Body of pancreas (tissue), 4 donors: ENCODE data around the gene NTN5. TPM values are rescaled to one million over a fixed set of nuclear protein-coding genes. Genes with fewer than 3 reads are reported as not detected.
"Not testable (repeated sequence)": the region's sequence is repeated elsewhere in the genome, so short reads cannot be mapped to it uniquely, and the experiment has no call there.

Experiments used
- ATAC-seq: fragments of 150-250 bp; one replicate; pipeline ENCODE4 v1.9.1; 2016
- DNase-seq, 4 donors: peaks; one replicate each; pipeline ENCODE4 v3.0.0-alpha.2; 2019
- H3K27ac ChIP-seq, 4 donors: fragments of 200-600 bp; sonication (generic); 1 replicate in 3 of 4; 2 replicates in 1 of 4; pipeline versions ENCODE4 v1.5.1 to v1.6.1; 2016 to 2019; ENCODE audit warnings: mild to moderate bottlenecking in 1 of 4, mixed read lengths in 1 of 4, moderate library complexity in 1 of 4
- H3K27me3 ChIP-seq, 2 donors: fragments of 200-600 bp; sonication (generic); one replicate each; pipeline ENCODE4 v1.6.0; 2016; ENCODE audit warnings: mild to moderate bottlenecking in 1 of 2
- H3K36me3 ChIP-seq, 2 donors: fragments of 200-600 bp; sonication (generic); replicated peaks in 1 of 2; 2 replicates each; pipeline ENCODE4 v1.5.1; 2016; ENCODE audit warnings: low read depth in 2 of 2; ENCODE audit not compliant: insufficient read depth in 1 of 2
- H3K4me1 ChIP-seq: fragments of 200-600 bp; sonication (generic); one replicate; pipeline ENCODE4 v1.6.0; 2016
- H3K4me3 ChIP-seq, 2 donors: fragments of 200-600 bp; sonication (generic); 1 replicate in 1 of 2; 2 replicates in 1 of 2; pipeline ENCODE4 v1.5.1; 2016 to 2019
- H3K9me3 ChIP-seq, 3 donors: fragments of 200-600 bp; sonication (generic); 1 replicate in 2 of 3; 2 replicates in 1 of 3; pipeline ENCODE4 v1.5.1; 2016
- CTCF ChIP-seq, 7 experiments: fragments of 450-650 bp in 4 of 7; fragments of 200-600 bp in 3 of 7; sonication (generic) in 3 of 7; IDR thresholded peaks; one replicate each; pipeline ENCODE4 v1.5.1; 2016 to 2019; ENCODE audit warnings: antibody characterized with exemption in 7 of 7
- POLR2A ChIP-seq, 3 donors: fragments of 450-650 bp; IDR thresholded peaks; one replicate each; pipeline ENCODE4 v1.6.1; 2016; ENCODE audit warnings: antibody characterized with exemption in 3 of 3, mild to moderate bottlenecking in 2 of 3
- WGBS, 2 donors: methylation state at CpG; one replicate each; pipeline ENCODE4 v1.1.5; 2017; 5-methylcytosine and 5-hydroxymethylcytosine counted together
- intact Hi-C: fragments of 100-400 bp; cut with DNase I; formaldehyde crosslinking; loops from one replicate; pipeline ENCODE4 v1.15.1; 2023
- total RNA-seq, 2 donors: library from RNA; depleted of rRNA; stranded (reverse); fragments of >200 nt; gene quantifications; one replicate each; pipeline ENCODE4 v1.1.0, GENCODE V29; 2016

The NTN5 gene
- total RNA-seq, 2 donors from 2014 or later: not detected

GRCh38 chr19:48633148-48634035 lies 39.4 kb downstream of the NTN5 start:
- H3K4me1 ChIP-seq: peaks cover 35% of the 10 kb centered on the region
- no peaks in the 10 kb centered on the region for H3K9me3 ChIP-seq
- H3K36me3 ChIP-seq: no peaks in the 10 kb centered on the region
- no peak for TF ChIP-seq POLR2A (IDR thresholded peaks at IDR 0.05)
- TF ChIP-seq CTCF (IDR thresholded peaks at IDR 0.05): no peak
- no peak overlapping the region for H3K4me3 ChIP-seq
- WGBS, 2 donors: 38 to 56% methylated on average over 12 to 22 of the region's 22 CpGs
- intact Hi-C loops: no loop called here
- DNase-seq: no peak
- ATAC-seq: no peak
- H3K27ac ChIP-seq: peak overlapping the region in 3 of 4 donors; percentile 95 to 98 (median 96)
- no peaks in the 10 kb centered on the region for H3K27me3 ChIP-seq

DNA sequence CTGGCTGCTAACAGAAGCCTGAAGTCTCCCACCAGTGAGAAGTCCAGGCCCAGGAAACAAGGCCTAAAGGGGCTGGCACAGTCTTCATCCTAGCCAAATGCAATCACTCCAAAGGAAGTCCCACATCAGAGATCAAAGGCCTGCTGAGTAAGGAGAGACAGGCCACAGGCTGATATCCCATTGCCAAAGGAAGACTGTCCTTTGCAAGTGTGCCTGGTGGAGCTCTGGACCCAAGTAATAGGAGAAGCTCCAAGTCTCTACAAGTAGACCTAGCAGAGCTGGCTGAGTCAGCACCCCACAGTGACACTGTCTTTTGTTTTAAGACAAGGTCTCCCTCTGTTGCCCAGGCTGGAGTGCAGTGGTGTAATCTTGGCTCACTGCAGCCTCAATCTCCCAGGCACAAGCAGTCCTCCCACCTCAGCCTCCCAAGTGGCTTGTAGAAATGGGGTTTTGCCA lies 40.1 kb downstream of the NTN5 start:
- ATAC-seq: no peak
- TF ChIP-seq POLR2A (IDR thresholded peaks at IDR 0.05) (no peak), CTCF (IDR thresholded peaks at IDR 0.05) (no peak)
- H3K36me3 ChIP-seq: no peaks in the 10 kb centered on the region
- no peak overlapping the region for H3K4me3 ChIP-seq
- peaks cover 33% of the 10 kb centered on the region for H3K4me1 ChIP-seq
- no peaks in the 10 kb centered on the region for H3K9me3 ChIP-seq
- intact Hi-C loops: no loop called here
- H3K27me3 ChIP-seq: no peaks in the 10 kb centered on the region
- no peak for DNase-seq
- peak overlapping the region in 3 of 4 donors; percentile 95 to 98 (median 96) for H3K27ac ChIP-seq

GRCh38 chr19:48632286-48632685 lies 40.5 kb downstream of the NTN5 start:
- H3K36me3 ChIP-seq, H3K9me3 ChIP-seq, H3K27me3 ChIP-seq, H3K4me3 ChIP-seq, DNase-seq, intact Hi-C loops, ATAC-seq: not testable (repeated sequence)
- peak overlapping the region in 2 of 4 donors; percentile 95 to 98 for H3K27ac ChIP-seq
- WGBS, 2 donors: 87 to 97% methylated on average over 11 of the region's 11 CpGs
- H3K4me1 ChIP-seq: peaks cover 33% of the 10 kb centered on the region

DNA sequence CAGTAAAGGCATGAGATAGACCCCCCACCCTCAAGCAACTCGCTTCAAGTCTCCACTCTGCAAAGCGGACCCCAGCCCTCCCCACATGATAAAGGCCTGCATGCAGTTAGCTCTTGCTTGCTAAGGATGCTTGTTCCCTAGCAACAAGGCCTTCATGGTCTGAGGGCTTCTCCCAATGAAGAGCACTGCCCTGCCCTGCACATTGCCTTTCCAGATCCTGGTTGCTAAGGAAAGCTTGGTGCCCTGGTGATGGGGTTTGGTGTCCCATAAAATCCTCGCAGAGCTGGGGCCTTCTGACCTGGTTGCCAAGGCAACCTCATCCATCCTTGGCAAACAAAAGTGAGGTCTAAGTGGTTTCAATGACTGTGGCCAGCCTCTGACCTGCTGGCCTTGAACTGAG lies 41.6 kb downstream of the NTN5 start:
- peak overlapping the region in 2 of 4 donors; percentile 22 to 64 for H3K27ac ChIP-seq

More for the DNA sequence above, 41.6 kb downstream of the NTN5 start:
- Histone ChIP-seq H3K27me3 (no peaks in the 10 kb centered on the region), H3K4me1 (peaks cover 33% of the 10 kb centered on the region), H3K36me3 (no peaks in the 10 kb centered on the region), H3K9me3 (no peaks in the 10 kb centered on the region), H3K4me3 (no peak overlapping the region)
- TF ChIP-seq POLR2A (IDR thresholded peaks at IDR 0.05) (no peak), CTCF (IDR thresholded peaks at IDR 0.05) (no peak)
- WGBS, 2 donors: 78% methylated on average over 3 of the region's 3 CpGs; no CpG with 5 or more reads in 1 of the 2 donors
- intact Hi-C loops: no loop called here
- DNase-seq (no peak), ATAC-seq (no peak)
